ENCODE data around the gene GPC5.

Gene GPC5

DNA sequence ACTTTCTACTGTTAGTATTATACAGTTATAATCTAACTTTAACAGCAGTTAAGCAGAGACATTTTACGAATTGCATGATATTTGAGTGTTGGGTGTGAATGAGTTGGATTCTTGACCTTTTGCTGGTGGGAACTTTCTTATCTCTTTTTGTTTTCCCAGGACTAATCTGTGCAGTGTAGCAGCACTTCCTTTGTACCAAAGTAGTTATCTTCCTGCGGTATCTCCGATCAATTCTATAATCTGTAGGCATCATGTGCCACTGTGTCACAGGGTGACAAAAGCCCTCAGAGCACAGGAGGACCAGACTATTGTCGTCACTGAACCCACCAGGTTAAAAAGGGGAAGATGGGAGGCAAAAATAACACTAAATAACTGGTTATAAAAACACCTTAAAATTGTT, 823.5 kb downstream of the GPC5 start:
- Histone ChIP-seq H3K79me2 (ENCODE audit: insufficient read depth, low read length) (no peaks in the 10 kb centered on the region), H3K4me3 (ENCODE audit: insufficient read depth, low read length, poor library complexity, severe bottlenecking) (no peak overlapping the region), H3K27ac (ENCODE audit: low read depth, low read length) (no peak overlapping the region), H3K27me3 (ENCODE audit: low read length) (no peaks in the 10 kb centered on the region), H3F3A (ENCODE audit: insufficient read depth) (no peaks in the 10 kb centered on the region), H3K36me3 (ENCODE audit: low read length) (no peaks in the 10 kb centered on the region), H3K4me2 (ENCODE audit: low read depth, low read length, poor library complexity, severe bottlenecking) (no peak overlapping the region), H3K9ac (ENCODE audit: low read length) (no peak overlapping the region), H3K9me2 (replicated peaks; ENCODE audit: insufficient read depth, low read length) (no peaks in the 10 kb centered on the region), H3K9me3 (ENCODE audit: insufficient read depth, low read length) (no peaks in the 10 kb centered on the region), H2AFZ (ENCODE audit: low read depth, low read length, severe bottlenecking) (no peak overlapping the region), H4K20me1 (ENCODE audit: low read depth, low read length) (no peaks in the 10 kb centered on the region)
- no peak for TF ChIP-seq EZH2phosphoT487 (conservative IDR thresholded peaks at IDR 0.05; ENCODE audit: low read length)
- TF ChIP-seq, protein P1, sequence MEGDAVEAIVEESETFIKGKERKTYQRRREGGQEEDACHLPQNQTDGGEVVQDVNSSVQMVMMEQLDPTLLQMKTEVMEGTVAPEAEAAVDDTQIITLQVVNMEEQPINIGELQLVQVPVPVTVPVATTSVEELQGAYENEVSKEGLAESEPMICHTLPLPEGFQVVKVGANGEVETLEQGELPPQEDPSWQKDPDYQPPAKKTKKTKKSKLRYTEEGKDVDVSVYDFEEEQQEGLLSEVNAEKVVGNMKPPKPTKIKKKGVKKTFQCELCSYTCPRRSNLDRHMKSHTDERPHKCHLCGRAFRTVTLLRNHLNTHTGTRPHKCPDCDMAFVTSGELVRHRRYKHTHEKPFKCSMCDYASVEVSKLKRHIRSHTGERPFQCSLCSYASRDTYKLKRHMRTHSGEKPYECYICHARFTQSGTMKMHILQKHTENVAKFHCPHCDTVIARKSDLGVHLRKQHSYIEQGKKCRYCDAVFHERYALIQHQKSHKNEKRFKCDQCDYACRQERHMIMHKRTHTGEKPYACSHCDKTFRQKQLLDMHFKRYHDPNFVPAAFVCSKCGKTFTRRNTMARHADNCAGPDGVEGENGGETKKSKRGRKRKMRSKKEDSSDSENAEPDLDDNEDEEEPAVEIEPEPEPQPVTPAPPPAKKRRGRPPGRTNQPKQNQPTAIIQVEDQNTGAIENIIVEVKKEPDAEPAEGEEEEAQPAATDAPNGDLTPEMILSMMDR (IDR thresholded peaks at IDR 0.05; ENCODE audit: insufficient read depth, low read length, poor library complexity, severe bottlenecking): no peak

DNA sequence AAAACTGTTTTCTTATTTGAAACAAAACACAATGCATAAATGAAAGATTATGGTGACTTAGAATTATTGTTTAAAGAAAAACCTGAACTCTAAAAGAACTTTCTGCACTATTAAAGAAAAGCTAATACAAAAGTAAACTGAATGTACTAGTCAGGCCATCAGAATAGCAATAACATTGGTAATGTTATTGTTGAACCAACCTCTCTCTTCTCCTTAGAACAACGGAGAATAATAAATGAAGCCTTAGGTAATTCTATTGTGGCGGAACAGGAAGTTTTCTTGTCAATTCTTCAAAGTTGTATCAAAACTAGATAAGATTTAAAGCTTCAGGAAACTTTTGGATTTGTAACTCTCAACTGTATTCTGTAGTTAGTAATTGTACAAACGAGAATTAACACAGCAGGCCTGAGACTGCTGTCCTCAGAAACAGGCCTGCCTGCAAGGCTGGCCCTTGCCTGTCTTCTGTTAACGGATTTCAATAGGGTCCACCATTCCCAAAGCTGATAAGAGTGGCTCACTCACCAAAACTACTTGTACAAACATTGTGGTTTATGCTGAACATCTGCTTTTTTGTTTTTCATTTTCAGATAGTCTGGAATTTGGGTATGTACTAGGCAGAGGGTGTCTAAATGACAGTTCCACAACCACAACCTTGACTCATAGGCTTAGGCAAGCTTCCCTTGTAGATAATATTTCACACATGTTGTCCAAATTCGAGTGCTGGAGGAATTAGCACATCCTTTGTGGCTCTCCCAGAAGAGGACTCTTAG, 825.8 kb downstream of the GPC5 start:
- Histone ChIP-seq H3K9me3 (ENCODE audit: insufficient read depth, low read length) (no peaks in the 10 kb centered on the region), H3K4me2 (ENCODE audit: low read depth, low read length, poor library complexity, severe bottlenecking) (no peak overlapping the region), H3K9ac (ENCODE audit: low read length) (no peak overlapping the region), H2AFZ (ENCODE audit: low read depth, low read length, severe bottlenecking) (no peak overlapping the region), H3K9me2 (replicated peaks; ENCODE audit: insufficient read depth, low read length) (no peaks in the 10 kb centered on the region), H3F3A (ENCODE audit: insufficient read depth) (no peaks in the 10 kb centered on the region), H3K4me3 (ENCODE audit: insufficient read depth, low read length, poor library complexity, severe bottlenecking) (no peak overlapping the region), H3K79me2 (ENCODE audit: insufficient read depth, low read length) (no peaks in the 10 kb centered on the region), H3K27ac (ENCODE audit: low read depth, low read length) (no peak overlapping the region), H3K27me3 (ENCODE audit: low read length) (no peaks in the 10 kb centered on the region), H3K36me3 (ENCODE audit: low read length) (no peaks in the 10 kb centered on the region), H4K20me1 (ENCODE audit: low read depth, low read length) (no peaks in the 10 kb centered on the region)
- TF ChIP-seq, protein P1 (IDR thresholded peaks at IDR 0.05; ENCODE audit: insufficient read depth, low read length, poor library complexity, severe bottlenecking): no peak
- no peak for TF ChIP-seq EZH2phosphoT487 (conservative IDR thresholded peaks at IDR 0.05; ENCODE audit: low read length)

DNA sequence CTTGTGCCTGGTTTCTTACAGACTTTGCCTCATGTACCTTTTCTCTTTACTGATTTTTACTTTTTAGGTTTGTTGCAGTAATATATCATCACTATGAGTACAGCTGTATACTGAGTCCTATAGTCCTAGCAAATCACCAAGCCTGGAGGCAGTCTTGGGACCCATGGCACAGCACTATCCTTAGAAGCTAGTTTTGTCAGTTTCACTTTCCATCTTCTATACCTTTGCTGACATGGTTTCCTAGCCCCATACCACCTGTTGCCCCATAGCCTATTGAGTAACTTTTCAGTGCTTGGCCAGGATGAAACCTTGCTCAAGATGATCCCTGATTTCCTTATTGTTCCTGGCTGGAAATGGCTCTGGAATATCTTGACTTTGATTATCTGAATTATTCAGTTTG, 826.4 kb downstream of the GPC5 start:
- Histone ChIP-seq H3K9me2 (replicated peaks; ENCODE audit: insufficient read depth, low read length) (no peaks in the 10 kb centered on the region), H3K4me3 (ENCODE audit: insufficient read depth, low read length, poor library complexity, severe bottlenecking) (no peak overlapping the region), H3K9ac (ENCODE audit: low read length) (no peak overlapping the region), H3K27me3 (ENCODE audit: low read length) (no peaks in the 10 kb centered on the region), H3K36me3 (ENCODE audit: low read length) (no peaks in the 10 kb centered on the region), H3K27ac (ENCODE audit: low read depth, low read length) (no peak overlapping the region), H3K9me3 (ENCODE audit: insufficient read depth, low read length) (no peaks in the 10 kb centered on the region), H4K20me1 (ENCODE audit: low read depth, low read length) (no peaks in the 10 kb centered on the region), H3F3A (ENCODE audit: insufficient read depth) (no peaks in the 10 kb centered on the region), H2AFZ (ENCODE audit: low read depth, low read length, severe bottlenecking) (no peak overlapping the region), H3K79me2 (ENCODE audit: insufficient read depth, low read length) (no peaks in the 10 kb centered on the region), H3K4me2 (ENCODE audit: low read depth, low read length, poor library complexity, severe bottlenecking) (no peak overlapping the region)
- TF ChIP-seq EZH2phosphoT487 (conservative IDR thresholded peaks at IDR 0.05; ENCODE audit: low read length): no peak
- TF ChIP-seq, protein P1 (IDR thresholded peaks at IDR 0.05; ENCODE audit: insufficient read depth, low read length, poor library complexity, severe bottlenecking): no peak

All from SU-DHL-6 (cell line).